ENCODE measurements around the gene AFAP1. TPM values are rescaled to one million over a fixed set of nuclear protein-coding genes. Genes with fewer than 3 reads are reported as not detected.

AFAP1 gene
- total and polyA plus RNA-seq, 2 of the 8 experiments (the other 6 are each of a cell fraction or from before 2014, with no cell fraction given), result 3.6 to 18.2 TPM

DNA sequence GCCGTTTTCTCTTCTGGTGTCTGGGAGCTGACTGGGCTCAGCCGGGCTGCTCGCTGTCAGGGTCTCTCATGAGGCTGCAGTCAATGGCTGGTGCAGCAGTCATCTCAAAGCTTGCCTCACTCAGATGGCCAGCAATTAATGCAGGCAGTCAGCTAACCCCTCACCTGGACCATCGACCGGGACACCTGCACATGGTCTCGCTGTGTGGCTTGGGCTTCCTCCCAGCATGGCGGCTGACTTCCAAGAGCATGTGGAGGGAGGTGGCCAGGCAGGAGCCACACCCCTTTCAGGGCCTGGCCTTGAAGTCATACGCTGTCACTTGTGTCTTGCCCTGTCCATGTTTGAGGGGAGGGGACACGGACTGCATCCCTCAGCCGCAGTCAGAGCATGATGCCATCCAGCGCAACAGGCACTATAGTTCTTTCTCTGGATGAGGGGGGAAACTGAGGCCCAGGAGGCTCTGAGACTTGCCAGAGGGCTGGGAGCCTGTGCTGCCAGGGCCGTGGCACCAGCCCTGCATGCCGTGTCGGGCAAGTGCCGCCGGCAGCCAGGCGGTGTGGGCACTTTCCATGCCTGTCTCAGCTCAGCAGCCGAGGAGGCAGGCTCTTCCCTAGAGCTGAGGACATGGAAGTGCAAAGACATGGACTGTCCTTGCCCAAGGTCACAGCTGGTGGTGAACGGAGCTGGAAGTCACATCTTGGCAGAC, 201.8 kb downstream of the AFAP1 start:
- Histone ChIP-seq H3K23me2 (ENCODE audit: low read depth, low read length) (no peaks in the 10 kb centered on the region), H3K27ac (ENCODE audit: low read depth, low read length) (no peak overlapping the region), H3K27me3 (replicated peaks in 1 of 4; ENCODE audit: control insufficient read depth in 3 of 4, extremely low read depth in 1 of 4, insufficient read depth in 3 of 4, low read length in 3 of 4) (0 out of 7 replicates have a peak, but pooled peaks cover 0 to 2% (median 0%) of the 10 kb centered on the region in 4 experiments), H3K23ac (ENCODE audit: insufficient read length) (no peak overlapping the region), H3K4me1 (replicated peaks in 1 of 4; ENCODE audit: control insufficient read depth in 3 of 4, insufficient read depth in 4 of 4, low read length in 3 of 4) (no peaks in the 10 kb centered on the region; a peak in 2 of 7 replicates), H2AK5ac (ENCODE audit: low read depth, low read length) (no peak overlapping the region), H3K56ac (replicated peaks; ENCODE audit: insufficient read length, low read depth, low read length) (no peak overlapping the region), H3K79me1 (ENCODE audit: low read depth, low read length) (no peaks in the 10 kb centered on the region), H3K9ac (replicated peaks in 1 of 4; ENCODE audit: extremely low read depth in 1 of 4, low read depth in 3 of 4, low read length in 3 of 4) (no peak overlapping the region), H2BK12ac (ENCODE audit: low read depth, low read length) (no peak overlapping the region), H2BK5ac (ENCODE audit: low read depth, low read length) (no peak overlapping the region), H4K91ac (replicated peaks; ENCODE audit: insufficient read length, low read length) (no peak overlapping the region), H3K36me3 (ENCODE audit: control insufficient read depth in 2 of 4, insufficient read depth in 4 of 4, low read length in 3 of 4) (no peaks in the 10 kb centered on the region), H3K4ac (replicated peaks; ENCODE audit: insufficient read length, low read depth, low read length) (no peak overlapping the region), H4K5ac (ENCODE audit: insufficient read length, low read depth, low read length) (no peak overlapping the region), H2BK120ac (replicated peaks; ENCODE audit: low read depth, low read length) (no peak overlapping the region), H2BK20ac (ENCODE audit: low read length) (no peak overlapping the region), H3K14ac (ENCODE audit: insufficient read length) (no peak overlapping the region), H4K20me1 (replicated peaks in 1 of 2; ENCODE audit: control insufficient read depth in 1 of 2, insufficient read depth in 2 of 2, low read length in 2 of 2) (peaks cover 0 to 5% of the 10 kb centered on the region in 2 experiments), H2BK15ac (ENCODE audit: low read length) (no peak overlapping the region), H2AFZ (ENCODE audit: low read length) (no peak overlapping the region), H4K8ac (ENCODE audit: extremely low read depth, insufficient read depth, low read length) (no peak overlapping the region), H3K9me3 (ENCODE audit: insufficient read depth in 2 of 2, low read depth in 1 of 2, low read length in 1 of 2) (no peaks in the 10 kb centered on the region), H3K79me2 (ENCODE audit: control insufficient read depth in 1 of 2, insufficient read depth in 2 of 2, low read length in 2 of 2) (no peaks in the 10 kb centered on the region), H3K18ac (ENCODE audit: extremely low read depth, low read length) (no peak overlapping the region), H3K4me3 (ENCODE audit: extremely low read depth in 1 of 4, insufficient read depth in 2 of 4, low read depth in 3 of 4, low read length in 4 of 4) (no peak overlapping the region), H3K4me2 (ENCODE audit: insufficient read depth in 1 of 2, low read depth in 2 of 2, low read length in 2 of 2) (no peak overlapping the region)
- FAIRE-seq (no peak), DNase-seq (ENCODE audit: low read depth in 1 of 2, low spot score in 2 of 2) (no peak)
- ChIA-PET POLR2A (ENCODE audit: partially characterized antibody) (no interaction called here), CTCF (ENCODE audit: partially characterized antibody) (interaction anchor here (0.9 kb wide), 1 partner anchor 61 kb away, joined by 3 read pairs; no protein-coding TSS in a partner anchor)
- WGBS, 2 experiments (ENCODE audit: extremely low coverage in 1 of 2, insufficient coverage in 1 of 2, insufficient read length in 1 of 2, insufficient replicate concordance in 2 of 2, low coverage in 1 of 2, low lambda C conversion rate in 2 of 2, missing lambda C conversion rate in 1 of 2), result 90% methylated on average over 19 of the region's 19 CpGs; no CpG with 5 or more reads in 1 of the 2 experiments
- TF ChIP-seq MAX (IDR thresholded peaks at IDR 0.05) (peak; percentile 52), CREB1 (IDR thresholded peaks at IDR 0.05) (no peak), SUZ12 (IDR thresholded peaks at IDR 0.05; ENCODE audit: low read length) (no peak), CTBP2 (IDR thresholded peaks at IDR 0.05; ENCODE audit: borderline replicate concordance, insufficient read depth, insufficient read length, low read length) (no peak)

Measured in H1 (cell line).